Esophagus muscularis mucosa (tissue), 3 donors: Measurements from ENCODE around the gene GPC6.

Experiments used
- CTCF ChIP-seq, 3 experiments: fragments of 200-600 bp in 2 of 3; fragments of 450-650 bp in 1 of 3; sonication (generic) in 2 of 3; IDR thresholded peaks; one replicate each; pipeline ENCODE4 v1.5.1; 2017 to 2019; ENCODE audit warnings: antibody characterized with exemption in 3 of 3, mild to moderate bottlenecking in 2 of 3, moderate library complexity in 1 of 3
- POLR2A ChIP-seq: fragments of 450-650 bp; IDR thresholded peaks from one replicate; pipeline ENCODE4 v1.6.1; 2017; ENCODE audit warnings: antibody characterized with exemption, moderate library complexity, mild to moderate bottlenecking, low read depth
- POLR2AphosphoS5 ChIP-seq, 2 donors: sonication (generic); formaldehyde crosslinking; IDR thresholded peaks; one replicate each; pipeline ENCODE4 v1.6.1; 2017; ENCODE audit warnings: antibody characterized with exemption in 2 of 2

GRCh38 chr13:93559718-93560117 lies 333.1 kb downstream of the GPC6 start:
- no peak for TF ChIP-seq CTCF (IDR thresholded peaks at IDR 0.05)
- no peak for TF ChIP-seq POLR2A
- TF ChIP-seq POLR2AphosphoS5 (IDR thresholded peaks at IDR 0.05), result no peak
